K562 (cell line): ENCODE measurements around the gene NT5E. TPM values are rescaled to one million over a fixed set of nuclear protein-coding genes. Genes with fewer than 3 reads are reported as not detected.

ENCODE experiments used
- ATAC-seq: fragments of 200-7000 bp; cut with Tn5 transposase; 3 replicates; pipeline ENCODE4 v1.9.1; 2020; ENCODE audit warnings: moderate library complexity
- BruUV-seq: library from RNA; stranded (reverse); fragments of 400-500 nt; replicated peaks from 2 replicates; lab custom pipeline; 2021; lab: Mats Ljungman, UMichigan
- CTCF ChIA-PET: fragments of 300-600 bp; formaldehyde crosslinking; extraction: SDS; loops from one replicate; lab custom pipeline; 2021; ENCODE audit warnings: low intra/inter-chr PET ratio; lab: Yijun Ruan, JAX
- POLR2A ChIA-PET: fragments of 300-600, 350-650 bp; sonication (Branson Sonifier 250); formaldehyde crosslinking; extraction: SDS; loops from one replicate; lab custom pipeline; 2021; ENCODE audit warnings: antibody characterized with exemption, inconsistent platforms; lab: Yijun Ruan, JAX
- DNase-seq, 4 experiments: peaks; one replicate each; pipeline versions ENCODE4 v3.0.0 to v3.0.0-alpha.2; 2011 to 2018; ENCODE audit warnings: low spot score in 3 of 4, mixed read lengths in 3 of 4; ENCODE audit errors: extremely low read depth in 1 of 4
- FAIRE-seq: peaks from 2 replicates; lab custom pipeline; 2011; peaks lifted over from hg19 to GRCh38; lab: Jason Lieb, UNC
- H2AFZ ChIP-seq: 2 replicates; pipeline ENCODE4 v1.6.0; 2011; ENCODE audit warnings: low read depth, low read length, control low read depth, inconsistent platforms
- H3K27ac ChIP-seq: fragments of 200-600 bp; 3 replicates; pipeline ENCODE4 v1.8.0; 2011; ENCODE audit warnings: low read depth, mild to moderate bottlenecking, control low read depth, inconsistent platforms, low read length, moderate library complexity, mixed read lengths; ENCODE audit errors: extremely low read depth
- H3K27me3 ChIP-seq, 2 experiments: fragments of 300-600 bp in 1 of 2; 2 replicates in 1 of 2; 3 replicates in 1 of 2; pipeline versions ENCODE4 v1.6.0 to v1.8.0; 2011; ENCODE audit warnings: inconsistent platforms in 2 of 2, low read length in 2 of 2, mild to moderate bottlenecking in 1 of 2, mixed read lengths in 1 of 2, moderate library complexity in 1 of 2; ENCODE audit not compliant: control insufficient read depth in 2 of 2, insufficient read depth in 2 of 2
- H3K36me3 ChIP-seq: fragments of 300-600 bp; 3 replicates; pipeline ENCODE4 v1.8.0; 2011; ENCODE audit warnings: mild to moderate bottlenecking, low read length, inconsistent platforms; ENCODE audit not compliant: control insufficient read depth, insufficient read depth
- H3K4me1 ChIP-seq, 2 experiments: fragments of 200-600 bp in 1 of 2; replicated peaks in 1 of 2; 2 replicates in 1 of 2; 3 replicates in 1 of 2; pipeline versions ENCODE4 v1.5.1 to v1.8.0; 2011; ENCODE audit warnings: inconsistent platforms in 2 of 2, low read length in 2 of 2, mild to moderate bottlenecking in 1 of 2, mixed read lengths in 1 of 2, moderate library complexity in 1 of 2; ENCODE audit not compliant: control insufficient read depth in 2 of 2, insufficient read depth in 2 of 2
- H3K4me2 ChIP-seq: 2 replicates; pipeline ENCODE4 v1.6.1; 2011; ENCODE audit warnings: low read length, control low read depth, inconsistent platforms, mixed read lengths; ENCODE audit not compliant: insufficient read depth
- H3K4me3 ChIP-seq: fragments of 200-600 bp; sonication (generic), shearing (Covaris generic); 2 replicates; pipeline ENCODE4 v1.5.1; 2016; ENCODE audit warnings: control low read depth, inconsistent platforms
- H3K79me2 ChIP-seq: fragments of 200-600 bp; 3 replicates; pipeline ENCODE4 v1.8.0; 2011; ENCODE audit warnings: low read length, inconsistent platforms; ENCODE audit not compliant: control insufficient read depth, insufficient read depth
- H3K9ac ChIP-seq, 2 experiments: 2 replicates each; pipeline versions ENCODE4 v1.6.0 to v1.6.1; 2011; ENCODE audit warnings: low read depth in 2 of 2, low read length in 2 of 2, control low read depth in 1 of 2, inconsistent platforms in 1 of 2, mild to moderate bottlenecking in 1 of 2, mixed read lengths in 1 of 2; ENCODE audit not compliant: insufficient read depth in 1 of 2
- H3K9me1 ChIP-seq: one replicate; pipeline ENCODE4 v1.6.0; 2011; ENCODE audit warnings: inconsistent platforms, mild to moderate bottlenecking, low read length, moderate library complexity; ENCODE audit not compliant: control insufficient read depth, insufficient read depth
- H3K9me3 ChIP-seq: replicated peaks from 2 replicates; pipeline ENCODE4 v1.5.1; 2011; ENCODE audit warnings: low read depth, low read length, inconsistent platforms; ENCODE audit not compliant: control insufficient read depth, insufficient read depth
- H4K20me1 ChIP-seq: replicated peaks from 2 replicates; pipeline ENCODE4 v1.6.1; 2011; ENCODE audit warnings: low read length, inconsistent platforms, mixed read lengths; ENCODE audit not compliant: control insufficient read depth, insufficient read depth
- CHD1 ChIP-seq: fragments of 200-600 bp; sonication (generic); IDR thresholded peaks from one replicate; pipeline ENCODE4 v1.6.1; 2012; ENCODE audit warnings: mild to moderate bottlenecking, moderate library complexity, low read length, inconsistent platforms
- DNMT1 ChIP-seq: fragments of 450-650 bp; IDR thresholded peaks from 2 replicates; pipeline ENCODE4 v1.6.1; 2016; ENCODE audit warnings: antibody characterized with exemption, mild to moderate bottlenecking
- ESRRA ChIP-seq: fragments of 450-650 bp; IDR thresholded peaks from 2 replicates; pipeline ENCODE4 v1.6.1; 2014; ENCODE audit warnings: low read depth, mild to moderate bottlenecking, moderate library complexity, borderline replicate concordance
- FIP1L1 ChIP-seq: fragments of 200-400 bp; formaldehyde crosslinking; IDR thresholded peaks from 2 replicates; pipeline ENCODE4 v1.6.1; 2018; ENCODE audit warnings: mild to moderate bottlenecking, low read depth, low read length; ENCODE audit not compliant: poor library complexity, severe bottlenecking
- STAT6 ChIP-seq: sonication (generic); formaldehyde crosslinking; IDR thresholded peaks from 2 replicates; pipeline ENCODE4 v1.8.1; 2023; ENCODE audit warnings: mild to moderate bottlenecking, missing genetic modification reagents
- TBL1XR1 ChIP-seq, 2 experiments: IDR thresholded peaks; 2 replicates each; pipeline ENCODE4 v1.6.1; 2012; ENCODE audit warnings: improper control_type of control experiment in 2 of 2, low read length in 2 of 2, mild to moderate bottlenecking in 1 of 2
- ZFP36 ChIP-seq: fragments of 150-350 bp; IDR thresholded peaks from 2 replicates; pipeline ENCODE4 v1.6.1; 2018; ENCODE audit warnings: low read length, low read depth; ENCODE audit not compliant: partially characterized antibody
- ZNF175 ChIP-seq: fragments of 200-800 bp; sonication (Bioruptor generic); IDR thresholded peaks from 2 replicates; pipeline ENCODE4 v1.6.1; 2016; ENCODE audit warnings: low read depth, mild to moderate bottlenecking, missing genetic modification characterization, missing compliant biosample characterization
- ZNF184 ChIP-seq: sonication (generic); formaldehyde crosslinking; IDR thresholded peaks from 2 replicates; pipeline ENCODE4 v1.5.0; 2020; ENCODE audit warnings: missing genetic modification reagents
- WGBS: fragments of 100-300 bp; shearing (Covaris generic); methylation state at CpG from one replicate; pipeline ENCODE4 v1.1.6; 2016; ENCODE audit warnings: low coverage, mixed read lengths; ENCODE audit not compliant: insufficient coverage; ENCODE audit errors: missing lambda C conversion rate; 5-methylcytosine and 5-hydroxymethylcytosine counted together
- in situ Hi-C: fragments of 300-500 bp; cut with MboI; formaldehyde crosslinking; loops from 4 replicates; pipeline ENCODE4 v1.15.0; 2018; ENCODE audit warnings: inconsistent platforms, mixed read lengths
- intact Hi-C: fragments of 100-400 bp; cut with micrococcal nuclease; formaldehyde crosslinking; loops from 2 replicates; pipeline ENCODE4 v1.14.2; 2022
- polyA plus RNA-seq, 8 experiments: library from polyadenylated mRNA; depleted of rRNA in 4 of 8; stranded (reverse) in 5 of 8; unstranded in 3 of 8; fragments of >200 nt; fragmentation: Nextera tagmentation in 2 of 8; fragmentation: Illumina TruSeq in 1 of 8; extraction: Ambion mirVana in 2 of 8; extraction: Trizol in 1 of 8; gene quantifications; 2 replicates each; pipeline versions ENCODE4 v1.2.1 to v1.2.3, GENCODE V29; 2011 to 2014; ENCODE audit warnings: inconsistent platforms in 1 of 8, missing spikeins in 1 of 8
- total RNA-seq, 7 experiments: library from RNA; depleted of rRNA in 6 of 7; stranded (reverse); fragments of >200 nt in 6 of 7; fragmentation: Illumina TruSeq in 2 of 7; extraction: Trizol in 2 of 7; gene quantifications; 2 replicates each; pipeline versions ENCODE4 v1.2.1 to v1.2.3, GENCODE V29; 2011 to 2021; ENCODE audit warnings: low replicate concordance in 1 of 7

The NT5E gene
- total and polyA plus RNA-seq, 9 of the 15 experiments (the other 6 are each of a cell fraction or from before 2014, with no cell fraction given), result 0.01 to 0.13 TPM; not detected in 7

GRCh38 chr6:85405853-85406198 is 44.1 kb upstream of the NT5E start:
- H3K27me3 ChIP-seq, result no peaks in the 10 kb centered on the region
- FAIRE-seq, result no peak
- TF ChIP-seq TBL1XR1 (IDR thresholded peaks at IDR 0.05; ENCODE audit: low read length in 2 of 2) (no peak), ZNF175 (no peak), ESRRA (no peak)
- H3K36me3 ChIP-seq, result no peaks in the 10 kb centered on the region
- no peaks in the 10 kb centered on the region for H4K20me1 ChIP-seq
- no peak overlapping the region for H3K27ac ChIP-seq
- POLR2A ChIA-PET, result no interaction called here
- no TSS peak for BruUV-seq
- ATAC-seq, result no peak
- in situ Hi-C loops (no loop called here), intact Hi-C loops (no loop called here)
- no peaks in the 10 kb centered on the region for H3K9me3 ChIP-seq
- no peaks in the 10 kb centered on the region for H3K4me1 ChIP-seq
- H3K4me2 ChIP-seq, result no peak overlapping the region
- CTCF ChIA-PET, result no interaction called here
- no peaks in the 10 kb centered on the region for H3K9me1 ChIP-seq
- DNase-seq, result no peak
- no peak overlapping the region for H3K4me3 ChIP-seq
- no peak overlapping the region for H3K9ac ChIP-seq
- H3K79me2 ChIP-seq, result no peaks in the 10 kb centered on the region
- no peak overlapping the region for H2AFZ ChIP-seq
- 0% methylated on average over 2 of the region's 2 CpGs for WGBS

- 1% methylated on average over 5 of the region's 5 CpGs for whole genome bisulfite sequencing
- H3K9me1 ChIP-seq, result no peaks in the 10 kb centered on the region
- no peaks in the 10 kb centered on the region for H4K20me1 ChIP-seq
- H2AFZ ChIP-seq, result no peak overlapping the region
- no peak for FAIRE-seq
- H3K4me2 ChIP-seq, result no peak overlapping the region
- intact Hi-C loops, result no loop called here
- H3K4me1 ChIP-seq, result no peaks in the 10 kb centered on the region
- H3K27me3 ChIP-seq, result no peaks in the 10 kb centered on the region
- H3K79me2 ChIP-seq, result no peaks in the 10 kb centered on the region
- ATAC-seq, result no peak
- H3K9me3 ChIP-seq, result no peaks in the 10 kb centered on the region
- ChIA-PET POLR2A (no interaction called here), CTCF (no interaction called here)
- no TSS peak for BruUV-seq
- H3K4me3 ChIP-seq, result no peak overlapping the region
- H3K9ac ChIP-seq, result no peak overlapping the region
- no peak for DNase-seq
- no peak overlapping the region for H3K27ac ChIP-seq
- TF ChIP-seq FIP1L1 (no peak), CHD1 (no peak), STAT6 (CRISPR knock-in tag) (no peak), DNMT1 (no peak), ZNF184 (CRISPR knock-in tag) (no peak), ZFP36 (no peak)
- TF ChIP-seq, all 486 proteins: peak for 0
- no peaks in the 10 kb centered on the region for H3K36me3 ChIP-seq
- in situ Hi-C loops, result no loop called here
Measured at GRCh38 chr6:85406641-85407075, 43.2 kb upstream of the NT5E start.
